ENCODE measurements around the gene CCDC57.

Gene CCDC57

DNA sequence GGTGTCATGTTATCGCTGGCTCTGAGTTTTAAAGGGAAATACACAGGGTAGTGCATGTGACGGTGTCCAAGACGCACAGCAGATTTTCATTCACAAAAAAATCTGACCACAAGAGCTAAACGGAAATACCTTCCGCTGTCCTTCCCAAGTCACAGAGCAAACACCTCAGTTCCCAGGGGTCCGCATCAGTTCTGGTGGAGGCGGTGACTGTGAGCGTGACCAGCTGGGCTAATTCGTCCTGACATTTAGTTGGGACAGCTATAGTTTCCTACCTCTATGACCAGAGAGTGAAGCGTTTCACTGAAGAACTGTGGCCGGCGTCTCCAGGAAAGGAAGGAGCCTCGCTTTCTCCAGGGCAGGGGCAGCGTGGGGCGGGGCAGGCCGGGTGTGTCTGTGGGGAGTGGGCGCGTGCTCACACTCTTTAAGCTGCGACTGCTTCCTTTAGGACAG is 104.1 kb downstream of the CCDC57 start:
- Histone ChIP-seq H3K27ac (ENCODE audit: low read depth, low read length, severe bottlenecking) (no peak overlapping the region), H3K36me3 (ENCODE audit: control insufficient read depth, insufficient read depth, low read length) (peaks cover 20% of the 10 kb centered on the region), H3K4me3 (ENCODE audit: extremely low read depth, insufficient read depth, low read length, poor library complexity, severe bottlenecking) (no peak overlapping the region), H3K4me1 (ENCODE audit: control insufficient read depth, insufficient read depth, low read length, poor library complexity, severe bottlenecking) (peaks cover 21% of the 10 kb centered on the region), H3K9me3 (ENCODE audit: control insufficient read depth, low read length) (no peaks in the 10 kb centered on the region)
- WGBS, 2 experiments (ENCODE audit: insufficient coverage in 2 of 2) = 93 to 94% methylated on average over 13 to 19 of the region's 19 CpGs

DNA sequence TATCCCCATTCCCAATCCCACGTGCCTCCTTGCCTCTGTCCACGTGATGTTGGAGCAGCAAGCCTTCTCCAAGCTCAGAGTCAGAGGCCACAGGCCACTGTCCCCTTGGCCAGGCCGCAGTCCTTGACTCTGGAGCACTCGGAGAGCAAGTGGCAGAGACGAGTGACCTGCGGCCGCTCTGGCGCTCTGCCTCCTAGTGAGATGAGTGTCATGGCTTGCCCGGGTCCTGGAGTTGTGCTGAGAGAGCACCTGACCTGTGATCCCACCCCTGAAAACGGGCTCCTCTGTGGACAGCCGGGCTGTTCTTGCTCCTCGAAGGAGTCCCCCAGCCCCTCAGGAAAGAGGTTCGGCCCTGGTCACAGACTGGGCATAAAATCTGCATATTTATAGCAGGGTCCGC is 104.6 kb downstream of the CCDC57 start:
- Histone ChIP-seq H3K36me3 (ENCODE audit: control insufficient read depth, insufficient read depth, low read length) (peaks cover 18% of the 10 kb centered on the region), H3K4me3 (ENCODE audit: extremely low read depth, insufficient read depth, low read length, poor library complexity, severe bottlenecking) (no peak overlapping the region), H3K9me3 (ENCODE audit: control insufficient read depth, low read length) (no peaks in the 10 kb centered on the region), H3K4me1 (ENCODE audit: control insufficient read depth, insufficient read depth, low read length, poor library complexity, severe bottlenecking) (peaks cover 26% of the 10 kb centered on the region), H3K27ac (ENCODE audit: low read depth, low read length, severe bottlenecking) (no peak overlapping the region)
- WGBS, 2 experiments (ENCODE audit: insufficient coverage in 2 of 2) = 88 to 93% methylated on average over 13 of the region's 14 CpGs

DNA sequence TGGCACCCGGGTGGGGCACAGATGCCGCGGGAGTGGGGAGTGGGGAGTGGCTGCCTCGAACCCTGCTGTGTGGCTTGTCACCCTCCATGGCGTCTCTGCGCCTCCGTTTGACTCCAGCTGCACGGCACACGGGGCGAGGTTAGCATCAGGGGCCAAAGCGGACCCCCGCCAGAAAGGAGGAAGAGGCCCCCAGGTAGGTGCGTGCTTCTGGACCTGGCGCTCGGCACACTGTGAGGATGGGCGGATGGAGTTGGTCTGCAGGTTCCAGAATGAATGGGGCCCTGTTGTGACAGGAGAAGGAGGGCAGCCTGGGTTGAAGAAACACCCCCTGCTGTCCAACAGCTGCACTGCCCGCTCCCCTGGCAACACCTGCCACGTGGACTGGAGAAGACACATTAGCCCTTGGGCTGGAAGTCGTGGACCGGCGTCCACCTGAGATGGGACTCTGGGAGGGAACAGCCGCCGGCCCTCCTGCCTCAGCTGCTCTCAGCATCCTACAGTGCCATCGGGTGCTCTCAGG is 105.2 kb downstream of the CCDC57 start:
- H3K4me1 ChIP-seq (ENCODE audit: control insufficient read depth, insufficient read depth, low read length, poor library complexity, severe bottlenecking) = peaks cover 28% of the 10 kb centered on the region
- no peaks in the 10 kb centered on the region for H3K9me3 ChIP-seq (ENCODE audit: control insufficient read depth, low read length)
- H3K27ac ChIP-seq (ENCODE audit: low read depth, low read length, severe bottlenecking) = no peak overlapping the region
- peaks cover 11% of the 10 kb centered on the region for H3K36me3 ChIP-seq (ENCODE audit: control insufficient read depth, insufficient read depth, low read length)
- no peak overlapping the region for H3K4me3 ChIP-seq (ENCODE audit: extremely low read depth, insufficient read depth, low read length, poor library complexity, severe bottlenecking)
- WGBS, 2 experiments (ENCODE audit: insufficient coverage in 2 of 2) = 94 to 95% methylated on average over 19 to 24 of the region's 24 CpGs

DNA sequence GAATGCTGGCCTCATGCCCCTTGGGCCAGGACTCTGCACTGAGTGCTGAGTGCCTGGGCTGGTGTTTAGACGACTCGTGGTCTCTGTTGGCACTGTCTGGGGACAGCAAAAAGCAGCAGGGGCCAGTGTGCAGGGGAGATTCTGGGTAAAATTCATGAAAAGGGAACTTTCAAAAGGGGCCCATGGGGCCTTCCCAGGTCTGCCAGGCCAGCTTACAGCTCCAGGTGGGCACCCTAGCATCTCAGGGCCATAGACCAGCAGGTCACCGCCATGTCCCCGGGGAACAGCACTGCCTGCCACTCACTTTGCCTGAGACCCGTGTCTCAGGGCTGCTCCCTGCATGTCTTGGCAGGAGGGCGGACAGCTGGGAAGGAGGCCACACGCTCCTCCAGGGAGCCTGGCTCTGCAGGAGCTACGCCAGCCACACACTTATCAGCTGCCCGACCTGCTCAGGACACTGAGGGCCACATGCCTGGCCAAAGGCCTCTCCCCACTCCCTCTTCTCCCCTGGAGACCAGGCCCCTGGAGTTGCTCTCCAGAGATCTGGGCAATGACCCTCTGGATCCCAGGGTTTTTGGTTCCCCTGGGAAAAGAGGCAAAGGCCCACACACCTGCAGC is 105.8 kb downstream of the CCDC57 start:
- Histone ChIP-seq H3K4me1 (ENCODE audit: control insufficient read depth, insufficient read depth, low read length, poor library complexity, severe bottlenecking) (peaks cover 28% of the 10 kb centered on the region), H3K9me3 (ENCODE audit: control insufficient read depth, low read length) (no peaks in the 10 kb centered on the region), H3K36me3 (ENCODE audit: control insufficient read depth, insufficient read depth, low read length) (peaks cover 9% of the 10 kb centered on the region), H3K27ac (ENCODE audit: low read depth, low read length, severe bottlenecking) (no peak overlapping the region), H3K4me3 (ENCODE audit: extremely low read depth, insufficient read depth, low read length, poor library complexity, severe bottlenecking) (no peak overlapping the region)
- 87 to 88% methylated on average over 7 to 9 of the region's 9 CpGs for WGBS, 2 experiments (ENCODE audit: insufficient coverage in 2 of 2)

DNA sequence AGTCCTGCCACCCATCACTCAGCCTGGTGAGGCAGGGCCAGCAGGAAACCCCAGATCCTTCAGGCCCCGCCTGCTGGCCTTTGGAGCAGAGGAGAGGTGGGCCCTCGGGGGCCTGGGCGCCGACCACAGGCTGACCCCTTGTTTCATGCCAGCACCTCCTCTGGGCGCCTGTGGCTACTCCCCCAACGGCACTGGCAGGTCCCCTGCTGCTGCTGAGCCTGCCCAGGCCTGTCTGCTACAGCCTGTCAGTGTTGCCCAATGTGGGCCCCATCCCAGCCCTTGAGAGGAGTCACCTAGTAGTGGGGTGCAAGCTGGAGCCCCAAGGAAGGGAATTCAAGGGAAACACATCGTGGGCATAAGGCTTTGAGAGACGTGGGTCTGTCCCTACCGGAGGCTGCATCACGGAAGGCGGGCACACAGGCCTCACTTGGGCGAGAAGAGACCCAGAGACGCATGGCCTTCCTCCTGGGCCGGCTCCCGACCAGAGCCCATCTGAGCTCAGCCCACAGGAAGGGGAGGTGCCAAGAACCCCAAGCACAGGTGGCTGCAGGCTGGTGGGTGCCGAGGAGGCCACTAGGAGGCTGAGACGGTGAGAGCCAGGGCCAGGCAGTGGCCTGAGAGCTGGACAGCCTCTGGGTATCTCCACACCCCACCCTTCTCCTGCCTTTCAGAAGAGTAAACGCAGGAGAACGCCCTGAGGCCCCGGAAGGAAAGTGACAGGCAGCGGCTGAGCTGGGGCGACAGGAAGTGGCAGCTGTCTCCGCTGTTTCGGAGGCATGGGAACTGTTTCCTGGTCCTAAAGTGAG is 106.6 kb downstream of the CCDC57 start:
- H3K36me3 ChIP-seq (ENCODE audit: control insufficient read depth, insufficient read depth, low read length) = peaks cover 9% of the 10 kb centered on the region
- H3K4me1 ChIP-seq (ENCODE audit: control insufficient read depth, insufficient read depth, low read length, poor library complexity, severe bottlenecking) = peaks cover 28% of the 10 kb centered on the region
- H3K9me3 ChIP-seq (ENCODE audit: control insufficient read depth, low read length) = no peaks in the 10 kb centered on the region
- no peak overlapping the region for H3K4me3 ChIP-seq (ENCODE audit: extremely low read depth, insufficient read depth, low read length, poor library complexity, severe bottlenecking)
- 57 to 68% methylated on average over 19 to 22 of the region's 24 CpGs for WGBS, 2 experiments (ENCODE audit: insufficient coverage in 2 of 2)
- peak overlapping the region; percentile 23 for H3K27ac ChIP-seq (ENCODE audit: low read depth, low read length, severe bottlenecking)

DNA sequence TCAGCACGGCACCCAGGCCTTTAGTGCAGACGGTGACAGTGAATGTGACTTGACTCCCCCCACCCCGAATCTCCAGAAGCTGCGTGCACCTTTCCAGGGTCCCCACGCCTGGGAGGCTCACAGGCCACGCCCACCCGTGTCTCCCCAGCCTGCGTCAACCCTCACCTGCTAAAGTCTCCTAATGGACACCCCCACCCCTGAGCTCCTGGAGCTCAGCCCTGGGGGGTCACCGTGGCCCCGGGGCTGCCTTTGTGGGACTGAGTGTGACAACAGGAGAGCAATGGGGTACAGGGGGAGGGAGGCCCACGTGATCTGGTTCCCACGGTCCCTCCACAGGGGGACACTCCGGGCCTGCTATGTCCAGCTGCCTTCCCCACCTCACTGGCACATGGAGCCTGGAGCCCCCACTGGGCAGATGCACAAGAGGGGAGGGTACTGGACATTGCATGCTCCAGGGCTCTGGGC is 107.2 kb downstream of the CCDC57 start:
- Histone ChIP-seq H3K4me1 (ENCODE audit: control insufficient read depth, insufficient read depth, low read length, poor library complexity, severe bottlenecking) (peaks cover 28% of the 10 kb centered on the region), H3K36me3 (ENCODE audit: control insufficient read depth, insufficient read depth, low read length) (peaks cover 9% of the 10 kb centered on the region), H3K4me3 (ENCODE audit: extremely low read depth, insufficient read depth, low read length, poor library complexity, severe bottlenecking) (no peak overlapping the region), H3K27ac (ENCODE audit: low read depth, low read length, severe bottlenecking) (no peak overlapping the region), H3K9me3 (ENCODE audit: control insufficient read depth, low read length) (no peaks in the 10 kb centered on the region)
- 91 to 94% methylated on average over 5 to 12 of the region's 13 CpGs for WGBS, 2 experiments (ENCODE audit: insufficient coverage in 2 of 2)

DNA sequence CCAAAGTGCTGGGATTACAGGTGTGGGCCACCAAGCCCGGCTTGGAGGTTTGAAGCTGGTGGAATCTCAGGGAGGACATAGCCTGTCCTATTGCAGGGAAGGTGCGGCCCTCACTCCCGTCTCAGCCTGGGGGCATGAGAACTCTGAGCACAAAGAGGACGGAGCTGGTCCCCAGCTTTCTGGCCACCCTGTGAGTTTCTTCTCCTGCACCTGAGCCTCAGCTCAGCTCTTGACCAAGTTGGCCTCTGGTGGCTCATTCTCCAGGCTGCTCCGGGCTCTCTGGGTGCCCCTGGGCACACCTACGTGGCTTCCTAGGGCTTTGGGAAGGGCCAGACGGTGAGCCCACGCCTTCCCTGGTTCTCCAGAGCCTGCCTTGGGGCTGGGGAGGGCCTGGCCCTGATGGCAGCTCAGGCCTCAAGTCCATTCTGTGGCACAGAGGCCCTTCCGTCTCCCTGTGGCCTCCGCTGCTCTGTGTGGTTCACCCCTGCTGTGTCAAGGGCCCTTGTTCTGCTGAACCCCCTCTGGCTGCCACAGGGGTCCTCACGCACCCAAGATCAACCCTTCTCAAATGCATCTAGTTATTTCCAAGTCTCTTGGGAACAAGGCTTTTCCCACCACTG is 107.7 kb downstream of the CCDC57 start:
- Histone ChIP-seq H3K9me3 (ENCODE audit: control insufficient read depth, low read length) (no peaks in the 10 kb centered on the region), H3K36me3 (ENCODE audit: control insufficient read depth, insufficient read depth, low read length) (peaks cover 5% of the 10 kb centered on the region), H3K27ac (ENCODE audit: low read depth, low read length, severe bottlenecking) (no peak overlapping the region), H3K4me3 (ENCODE audit: extremely low read depth, insufficient read depth, low read length, poor library complexity, severe bottlenecking) (no peak overlapping the region), H3K4me1 (ENCODE audit: control insufficient read depth, insufficient read depth, low read length, poor library complexity, severe bottlenecking) (peaks cover 32% of the 10 kb centered on the region)
- WGBS, 2 experiments (ENCODE audit: insufficient coverage in 2 of 2) = 95 to 96% methylated on average over 11 of the region's 11 CpGs

DNA sequence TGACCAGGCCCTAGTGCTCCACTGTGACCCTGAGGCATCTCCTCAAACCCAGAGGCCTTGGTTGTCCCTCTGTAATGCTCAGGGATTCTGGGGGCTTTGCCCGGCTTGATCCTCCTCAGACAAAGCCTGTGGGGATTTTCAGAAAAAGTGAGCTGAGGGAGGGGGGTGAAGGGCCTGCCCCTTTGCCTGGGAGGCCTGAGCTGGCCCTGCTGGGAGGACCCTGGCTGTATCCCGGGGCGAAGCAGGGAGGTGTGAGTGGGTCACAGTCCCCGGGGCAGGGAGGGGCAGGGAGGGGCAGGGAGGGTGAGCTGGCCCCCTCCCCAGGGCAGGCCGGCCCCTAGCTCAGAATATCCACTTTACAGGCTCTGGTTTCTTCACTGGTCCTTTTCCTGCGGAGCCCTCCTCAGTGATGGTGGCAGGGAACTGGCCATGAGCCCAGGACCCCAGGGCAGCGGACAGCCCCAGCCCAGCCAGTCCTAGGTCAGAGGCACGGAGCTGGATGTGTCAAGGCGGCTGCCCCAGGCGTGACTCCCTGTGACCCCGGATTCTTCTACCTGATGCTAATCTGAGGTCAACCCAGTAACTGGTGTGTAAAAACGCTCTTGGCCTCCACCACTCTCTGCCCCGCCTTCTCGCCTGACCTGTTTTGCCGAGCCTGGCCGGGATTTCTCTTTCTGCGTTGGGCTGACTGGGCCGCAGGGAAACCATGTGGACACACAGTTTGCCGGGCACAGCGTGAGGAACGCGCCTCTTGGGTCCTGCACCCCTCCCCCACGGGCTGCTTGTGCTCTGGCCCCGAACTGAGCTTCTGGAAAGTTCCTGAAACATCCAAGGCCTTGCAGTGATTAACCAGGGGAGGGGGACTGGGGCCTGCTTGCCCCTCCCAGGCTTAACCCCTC is 108.8 kb downstream of the CCDC57 start:
- Histone ChIP-seq H3K27ac (ENCODE audit: low read depth, low read length, severe bottlenecking) (peak overlapping the region; percentile 76), H3K36me3 (ENCODE audit: control insufficient read depth, insufficient read depth, low read length) (peaks cover 5% of the 10 kb centered on the region), H3K9me3 (ENCODE audit: control insufficient read depth, low read length) (no peaks in the 10 kb centered on the region), H3K4me3 (ENCODE audit: extremely low read depth, insufficient read depth, low read length, poor library complexity, severe bottlenecking) (no peak overlapping the region), H3K4me1 (ENCODE audit: control insufficient read depth, insufficient read depth, low read length, poor library complexity, severe bottlenecking) (peaks cover 41% of the 10 kb centered on the region)
- WGBS, 2 experiments (ENCODE audit: insufficient coverage in 2 of 2) = 50 to 58% methylated on average over 16 to 21 of the region's 24 CpGs

DNA sequence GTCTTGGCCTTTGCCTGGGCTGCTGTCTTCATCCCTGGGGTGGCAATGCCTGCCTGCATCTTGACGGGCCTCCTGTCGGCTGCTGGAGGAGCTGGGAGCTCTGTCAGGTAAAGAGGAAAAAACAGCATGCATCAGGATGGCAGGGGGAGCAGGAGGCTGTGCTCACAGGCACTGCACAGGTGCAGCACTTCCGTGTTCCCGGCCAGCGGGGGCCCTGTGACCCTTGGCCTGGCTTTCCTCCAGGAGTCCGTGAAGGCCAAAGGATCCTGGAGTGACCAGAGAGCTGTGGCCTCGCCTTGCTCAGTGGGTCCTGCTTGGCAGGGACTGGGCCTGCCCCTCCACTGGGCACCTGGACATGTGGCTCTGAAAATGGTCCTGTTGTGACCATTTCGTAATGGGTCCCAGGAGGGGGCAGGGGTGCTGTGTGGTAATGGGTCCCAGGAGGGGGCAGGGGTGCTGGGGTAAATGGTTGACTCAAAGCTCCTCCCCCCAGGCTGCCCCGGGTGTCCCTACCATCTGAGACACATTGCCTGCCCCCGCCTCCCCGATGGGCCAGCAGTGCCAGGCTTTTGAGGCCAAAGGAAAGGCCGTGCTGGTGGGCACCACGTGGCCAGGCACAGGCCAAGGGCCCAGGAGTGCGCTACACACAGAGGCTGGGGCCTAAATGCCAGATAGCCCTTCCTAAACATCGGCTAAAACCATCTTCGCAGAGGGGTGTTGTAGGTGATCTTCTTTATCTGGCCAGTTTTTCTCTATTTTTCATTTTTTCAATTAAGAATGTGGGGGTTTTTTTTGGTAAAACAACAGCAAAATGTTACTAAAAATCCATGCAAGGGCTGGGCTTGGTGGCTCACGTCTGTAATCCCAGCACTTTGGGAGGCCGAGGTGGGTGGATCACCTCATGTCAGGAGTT is 110.6 kb downstream of the CCDC57 start:
- 90 to 91% methylated on average over 16 of the region's 18 CpGs for WGBS, 2 experiments (ENCODE audit: insufficient coverage in 2 of 2)
- no peaks in the 10 kb centered on the region for H3K9me3 ChIP-seq (ENCODE audit: control insufficient read depth, low read length)
- H3K36me3 ChIP-seq (ENCODE audit: control insufficient read depth, insufficient read depth, low read length) = peaks cover 2% of the 10 kb centered on the region
- H3K4me1 ChIP-seq (ENCODE audit: control insufficient read depth, insufficient read depth, low read length, poor library complexity, severe bottlenecking) = peaks cover 41% of the 10 kb centered on the region
- no peak overlapping the region for H3K4me3 ChIP-seq (ENCODE audit: extremely low read depth, insufficient read depth, low read length, poor library complexity, severe bottlenecking)
- H3K27ac ChIP-seq (ENCODE audit: low read depth, low read length, severe bottlenecking) = no peak overlapping the region
